ENCODE results near the gene SCGB1D2. TPM values are rescaled to one million over a fixed set of nuclear protein-coding genes. Genes with fewer than 3 reads are reported as not detected.

The SCGB1D2 gene
- total and polyA plus RNA-seq, 2 donors from 2014 or later: 0.60 to 5.6 TPM

DNA sequence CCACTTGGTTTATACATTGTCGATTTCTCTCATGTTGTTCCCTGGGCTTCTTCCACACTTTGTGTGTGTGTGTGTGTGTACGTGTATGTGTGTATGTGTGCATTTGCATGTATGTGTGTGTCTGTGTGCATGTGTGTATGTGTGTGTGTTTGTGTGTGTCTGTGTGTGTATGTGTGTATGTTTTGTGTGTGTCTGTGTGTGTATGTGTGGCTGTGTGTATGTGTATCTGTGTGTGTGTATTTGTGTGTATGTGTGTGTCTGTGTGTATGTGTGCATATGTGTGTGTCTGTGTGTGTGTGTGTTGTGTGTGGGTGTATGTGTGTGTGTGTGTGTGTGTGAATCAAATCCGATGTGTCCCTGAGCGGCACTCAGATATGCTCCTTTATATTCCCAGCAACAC is 4.5 kb upstream of the SCGB1D2 start:
- TF ChIP-seq, protein P1, sequence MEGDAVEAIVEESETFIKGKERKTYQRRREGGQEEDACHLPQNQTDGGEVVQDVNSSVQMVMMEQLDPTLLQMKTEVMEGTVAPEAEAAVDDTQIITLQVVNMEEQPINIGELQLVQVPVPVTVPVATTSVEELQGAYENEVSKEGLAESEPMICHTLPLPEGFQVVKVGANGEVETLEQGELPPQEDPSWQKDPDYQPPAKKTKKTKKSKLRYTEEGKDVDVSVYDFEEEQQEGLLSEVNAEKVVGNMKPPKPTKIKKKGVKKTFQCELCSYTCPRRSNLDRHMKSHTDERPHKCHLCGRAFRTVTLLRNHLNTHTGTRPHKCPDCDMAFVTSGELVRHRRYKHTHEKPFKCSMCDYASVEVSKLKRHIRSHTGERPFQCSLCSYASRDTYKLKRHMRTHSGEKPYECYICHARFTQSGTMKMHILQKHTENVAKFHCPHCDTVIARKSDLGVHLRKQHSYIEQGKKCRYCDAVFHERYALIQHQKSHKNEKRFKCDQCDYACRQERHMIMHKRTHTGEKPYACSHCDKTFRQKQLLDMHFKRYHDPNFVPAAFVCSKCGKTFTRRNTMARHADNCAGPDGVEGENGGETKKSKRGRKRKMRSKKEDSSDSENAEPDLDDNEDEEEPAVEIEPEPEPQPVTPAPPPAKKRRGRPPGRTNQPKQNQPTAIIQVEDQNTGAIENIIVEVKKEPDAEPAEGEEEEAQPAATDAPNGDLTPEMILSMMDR (IDR thresholded peaks at IDR 0.05; ENCODE audit: borderline replicate concordance, extremely low read depth, insufficient read depth): no peak

DNA sequence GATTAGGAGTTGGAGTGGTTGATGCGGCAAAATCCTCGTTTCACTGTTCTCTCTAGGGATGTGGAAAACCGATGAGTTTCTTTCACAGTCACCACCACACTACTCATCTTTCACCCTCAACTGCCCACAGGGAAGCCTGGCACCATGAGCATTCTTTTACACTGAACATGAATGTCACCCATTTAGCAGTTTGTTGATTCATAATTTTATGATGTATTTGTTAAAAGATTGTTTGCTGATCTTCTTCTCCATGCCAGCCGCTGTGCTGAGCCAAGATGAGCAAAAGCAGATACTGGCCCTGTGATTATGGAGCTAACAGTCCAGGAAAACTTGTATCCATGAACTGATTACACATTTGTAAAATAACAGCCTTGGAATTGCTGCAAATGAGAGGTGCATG is 3.9 kb upstream of the SCGB1D2 start:
- Histone ChIP-seq H3K4me3 (ENCODE audit: low read length in 3 of 3) (no peak overlapping the region), H3K9ac (ENCODE audit: low read length in 3 of 3) (no peak overlapping the region), H3K9me3 (ENCODE audit: control insufficient read depth in 2 of 3, insufficient read depth in 1 of 3, low read length in 3 of 3) (no peaks in the 10 kb centered on the region), H3K36me3 (ENCODE audit: control insufficient read depth in 2 of 3, insufficient read depth in 3 of 3, low read length in 3 of 3) (no peaks in the 10 kb centered on the region), H3K27ac (ENCODE audit: low read depth in 2 of 2, low read length in 2 of 2) (no peak overlapping the region), H3K27me3 (ENCODE audit: control insufficient read depth, insufficient read depth, low read length) (no peaks in the 10 kb centered on the region), H3K4me1 (ENCODE audit: control insufficient read depth in 2 of 3, insufficient read depth in 2 of 3, low read depth in 1 of 3, low read length in 3 of 3) (peaks cover 0 to 10% (median 0%) of the 10 kb centered on the region in 3 donors)
- intact Hi-C loops (cut with DNase I): no loop called here
- TF ChIP-seq, protein P1 (IDR thresholded peaks at IDR 0.05; ENCODE audit: borderline replicate concordance, extremely low read depth, insufficient read depth): no peak
- DNase-seq (no peak), FAIRE-seq (no peak)

More for the DNA sequence above, 4.5 kb upstream of the SCGB1D2 start:
- no peaks in the 10 kb centered on the region for H3K27me3 ChIP-seq (ENCODE audit: control insufficient read depth, insufficient read depth, low read length)
- no peak overlapping the region for H3K27ac ChIP-seq (ENCODE audit: low read depth in 2 of 2, low read length in 2 of 2)
- H3K4me3 ChIP-seq (ENCODE audit: low read length in 3 of 3): no peak overlapping the region
- intact Hi-C loops (cut with DNase I): no loop called here
- peaks cover 0 to 10% (median 0%) of the 10 kb centered on the region in 3 donors for H3K4me1 ChIP-seq (ENCODE audit: control insufficient read depth in 2 of 3, insufficient read depth in 2 of 3, low read depth in 1 of 3, low read length in 3 of 3)
- H3K36me3 ChIP-seq (ENCODE audit: control insufficient read depth in 2 of 3, insufficient read depth in 3 of 3, low read length in 3 of 3): no peaks in the 10 kb centered on the region
- DNase-seq (no peak), FAIRE-seq (no peak)
- no peak overlapping the region for H3K9ac ChIP-seq (ENCODE audit: low read length in 3 of 3)
- H3K9me3 ChIP-seq (ENCODE audit: control insufficient read depth in 2 of 3, insufficient read depth in 1 of 3, low read length in 3 of 3): no peaks in the 10 kb centered on the region

DNA sequence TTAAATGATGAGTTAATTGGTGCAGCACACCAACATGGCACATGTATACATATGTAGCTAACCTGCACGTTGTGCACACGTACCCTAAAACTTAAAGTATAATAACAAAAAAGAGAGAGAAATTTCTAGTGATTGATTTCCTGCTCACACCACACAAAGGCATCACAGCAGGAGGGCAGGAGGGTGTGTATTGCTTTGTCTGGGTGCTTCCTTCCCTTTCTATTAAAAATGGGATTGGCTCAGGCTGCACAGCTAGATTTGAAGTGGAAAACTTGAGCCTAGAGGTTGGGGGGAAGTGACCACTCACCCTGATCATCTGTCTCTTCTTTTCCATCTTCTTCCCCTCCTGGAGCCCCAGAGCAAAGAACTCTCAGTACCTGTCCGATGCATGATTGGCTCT is 944 bp upstream of the SCGB1D2 start:
- Histone ChIP-seq H3K36me3 (ENCODE audit: control insufficient read depth in 2 of 3, insufficient read depth in 3 of 3, low read length in 3 of 3) (no peaks in the 10 kb centered on the region), H3K27ac (ENCODE audit: low read depth in 2 of 2, low read length in 2 of 2) (no peak overlapping the region), H3K9ac (ENCODE audit: low read length in 3 of 3) (no peak overlapping the region), H3K4me3 (ENCODE audit: low read length in 3 of 3) (no peak overlapping the region), H3K27me3 (ENCODE audit: control insufficient read depth, insufficient read depth, low read length) (no peaks in the 10 kb centered on the region), H3K9me3 (ENCODE audit: control insufficient read depth in 2 of 3, insufficient read depth in 1 of 3, low read length in 3 of 3) (no peaks in the 10 kb centered on the region), H3K4me1 (ENCODE audit: control insufficient read depth in 2 of 3, insufficient read depth in 2 of 3, low read depth in 1 of 3, low read length in 3 of 3) (peaks cover 0 to 16% (median 0%) of the 10 kb centered on the region in 3 donors)
- FAIRE-seq (no peak), DNase-seq (no peak)
- intact Hi-C loops (cut with DNase I): no loop called here
- TF ChIP-seq, protein P1 (IDR thresholded peaks at IDR 0.05; ENCODE audit: borderline replicate concordance, extremely low read depth, insufficient read depth): no peak

DNA sequence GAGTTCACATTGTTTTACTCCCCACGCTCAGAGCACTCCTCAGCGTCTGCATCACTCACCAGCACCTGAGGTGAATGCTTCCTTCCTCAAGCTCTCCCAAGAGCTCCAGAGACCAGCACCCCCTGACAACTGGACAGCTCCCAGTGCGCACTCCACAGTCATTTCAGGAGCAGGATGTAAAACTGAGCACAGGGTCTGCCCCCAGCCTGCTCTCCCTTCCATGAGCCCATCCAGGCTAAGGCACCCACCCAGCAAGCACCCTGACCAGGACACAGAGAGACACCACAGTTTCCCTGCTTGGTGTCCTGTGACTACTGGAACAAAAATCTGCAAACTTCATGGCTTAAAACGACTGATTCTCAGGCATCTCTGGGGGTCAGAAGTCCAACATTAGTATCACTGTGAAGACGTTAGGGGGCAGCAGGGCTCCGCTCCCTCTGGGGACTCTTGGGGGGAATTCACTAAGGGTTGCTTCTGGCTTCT is 3.3 kb downstream of the SCGB1D2 start:
- no peak for FAIRE-seq

More for the DNA sequence above, 3.3 kb downstream of the SCGB1D2 start:
- DNase-seq: peak in 4 of 5 donors; percentile 47 to 82 (median 79)
- Histone ChIP-seq H3K27me3 (ENCODE audit: control insufficient read depth, insufficient read depth, low read length) (no peaks in the 10 kb centered on the region), H3K27ac (ENCODE audit: low read depth in 2 of 2, low read length in 2 of 2) (no peak overlapping the region), H3K4me1 (ENCODE audit: control insufficient read depth in 2 of 3, insufficient read depth in 2 of 3, low read depth in 1 of 3, low read length in 3 of 3) (peaks cover 0 to 16% (median 0%) of the 10 kb centered on the region in 3 donors), H3K9ac (ENCODE audit: low read length in 3 of 3) (no peak overlapping the region), H3K9me3 (ENCODE audit: control insufficient read depth in 2 of 3, insufficient read depth in 1 of 3, low read length in 3 of 3) (peaks cover 0 to 3% (median 0%) of the 10 kb centered on the region in 3 donors), H3K36me3 (ENCODE audit: control insufficient read depth in 2 of 3, insufficient read depth in 3 of 3, low read length in 3 of 3) (no peaks in the 10 kb centered on the region), H3K4me3 (ENCODE audit: low read length in 3 of 3) (no peak overlapping the region)
- TF ChIP-seq, protein P1 (IDR thresholded peaks at IDR 0.05; ENCODE audit: borderline replicate concordance, extremely low read depth, insufficient read depth): no peak
- intact Hi-C loops (cut with DNase I): no loop called here

Measured in kidney (tissue), 14 donors.